ENCODE results near the gene UQCC3. TPM values are rescaled to one million over a fixed set of nuclear protein-coding genes. Genes with fewer than 3 reads are reported as not detected.

The UQCC3 gene
- total and polyA plus RNA-seq, 2 of the 13 experiments (the other 11 are each of a cell fraction or from before 2014, with no cell fraction given): 7.7 to 16.0 TPM

- TF ChIP-seq ZNF710 (CRISPR knock-in tag; IDR thresholded peaks at IDR 0.05; ENCODE audit: borderline replicate concordance) (no peak), ZNF207 (IDR thresholded peaks at IDR 0.05; ENCODE audit: borderline replicate concordance) (no peak), PHF20 (CRISPR knock-in tag; IDR thresholded peaks at IDR 0.05) (peak; percentile 39; the same call in 1 of the 2 replicates), GLMP (CRISPR knock-in tag; IDR thresholded peaks at IDR 0.05; ENCODE audit: borderline replicate concordance) (no peak), SETDB1 (CRISPR knock-in tag; IDR thresholded peaks at IDR 0.05; ENCODE audit: borderline replicate concordance) (no peak), ZMYM2 (CRISPR knock-in tag; IDR thresholded peaks at IDR 0.05) (no peak), ZNF879 (CRISPR knock-in tag; IDR thresholded peaks at IDR 0.05) (no peak), ZSCAN5A (CRISPR knock-in tag; IDR thresholded peaks at IDR 0.05; ENCODE audit: borderline replicate concordance) (no peak), RBM22 (optimal IDR thresholded peaks at IDR 0.05; ENCODE audit: low read length) (peak; percentile 99), CENPT (CRISPR knock-in tag; IDR thresholded peaks at IDR 0.05; ENCODE audit: low read depth) (no peak), ZNF432 (CRISPR knock-in tag; IDR thresholded peaks at IDR 0.05; ENCODE audit: borderline replicate concordance) (no peak), SIX1 (CRISPR knock-in tag; IDR thresholded peaks at IDR 0.05; ENCODE audit: borderline replicate concordance) (no peak), ZNF550 (CRISPR knock-in tag; IDR thresholded peaks at IDR 0.05; ENCODE audit: borderline replicate concordance) (no peak), ZNF496 (CRISPR knock-in tag; IDR thresholded peaks at IDR 0.05; ENCODE audit: insufficient replicate concordance) (no peak), ELF4 (CRISPR knock-in tag; IDR thresholded peaks at IDR 0.05; ENCODE audit: borderline replicate concordance) (no peak), RFX1 (IDR thresholded peaks at IDR 0.05) (peak; percentile 90), RXRB (CRISPR knock-in tag; IDR thresholded peaks at IDR 0.05; ENCODE audit: borderline replicate concordance) (no peak), GABPA (IDR thresholded peaks at IDR 0.05; ENCODE audit: low read depth, low read length) (peak; percentile 83), GABPA (CRISPR knock-in tag; IDR thresholded peaks at IDR 0.05; ENCODE audit: low read depth) (peak; percentile 88)
Observed at GRCh38 chr11:62705880-62706849, 34.7 kb downstream of the UQCC3 start (continued).
